Calu3 (cell line): ENCODE data around the gene CIRBP. TPM values are rescaled to one million over a fixed set of nuclear protein-coding genes. Genes with fewer than 3 reads are reported as not detected.

ENCODE experiments used
- BruUV-seq: library from RNA; stranded (reverse); fragments of 400-500 nt; replicated peaks from 2 replicates; lab custom pipeline; 2021; lab: Mats Ljungman, UMichigan
- CTCF ChIA-PET: fragments of 300-600 bp; sonication (Branson Sonifier 250); formaldehyde crosslinking; loops from one replicate; lab custom pipeline; 2022; ENCODE audit warnings: antibody characterized with exemption; lab: Charles Lee
- DNase-seq: peaks from one replicate; pipeline ENCODE4 v3.0.0; 2022
- H3K27ac Mint-ChIP-seq: one replicate; pipeline ENCODE4 v1.8.0; 2022; ENCODE audit warnings: mixed read lengths; ENCODE audit not compliant: unreplicated experiment
- H3K27me3 Mint-ChIP-seq: one replicate; pipeline ENCODE4 v1.8.0; 2022; ENCODE audit warnings: mixed read lengths; ENCODE audit not compliant: unreplicated experiment
- H3K36me3 Mint-ChIP-seq: one replicate; pipeline ENCODE4 v1.8.0; 2022; ENCODE audit warnings: mild to moderate bottlenecking, moderate library complexity, mixed read lengths; ENCODE audit not compliant: insufficient read depth, unreplicated experiment
- H3K4me1 Mint-ChIP-seq: one replicate; pipeline ENCODE4 v1.8.0; 2022; ENCODE audit warnings: mild to moderate bottlenecking, low read depth, mixed read lengths; ENCODE audit not compliant: unreplicated experiment
- H3K4me3 Mint-ChIP-seq: one replicate; pipeline ENCODE4 v1.8.0; 2022; ENCODE audit warnings: mild to moderate bottlenecking, low read depth, moderate library complexity, mixed read lengths; ENCODE audit not compliant: unreplicated experiment
- H3K9me3 Mint-ChIP-seq: one replicate; pipeline ENCODE4 v1.8.0; 2022; ENCODE audit warnings: low read depth, mixed read lengths; ENCODE audit not compliant: unreplicated experiment
- CTCF ChIP-seq: fragments of 200-600 bp; IDR thresholded peaks from one replicate; pipeline ENCODE4 v1.8.0; 2022; ENCODE audit warnings: antibody characterized with exemption; ENCODE audit not compliant: unreplicated experiment
- intact Hi-C: fragments of 100-400 bp; cut with micrococcal nuclease; formaldehyde crosslinking; loops from one replicate; pipeline ENCODE4 v1.10.0; 2022; ENCODE audit not compliant: unreplicated experiment
- total RNA-seq: library from RNA; stranded (reverse); gene quantifications from 2 replicates; pipeline ENCODE4 v1.2.3, GENCODE V29; 2022

CIRBP gene
- total RNA-seq, 1 experiment from 2014 or later: 102 TPM

GRCh38 chr19:1324249-1324805, 55.2 kb downstream of the CIRBP start:
- intact Hi-C loops: no loop called here
- H3K27ac Mint-ChIP-seq: no peak overlapping the region
- CTCF ChIA-PET: no interaction called here

More at GRCh38 chr19:1324249-1324805, 55.2 kb downstream of the CIRBP start:
- BruUV-seq: no TSS peak
- H3K4me3 Mint-ChIP-seq: no peak overlapping the region
- no peaks in the 10 kb centered on the region for H3K4me1 Mint-ChIP-seq
- peaks cover 42% of the 10 kb centered on the region for H3K27me3 Mint-ChIP-seq
- no peaks in the 10 kb centered on the region for H3K36me3 Mint-ChIP-seq
- DNase-seq: no peak
- no peaks in the 10 kb centered on the region for H3K9me3 Mint-ChIP-seq
- TF ChIP-seq CTCF: no peak

Other genes with a start within 250 kb of the CIRBP start
- 129 and 142 TPM in 2 replicates for gene TMEM259, start 248.2 kb upstream of the CIRBP start, total RNA-seq
- gene RNU6-2, start 247.8 kb upstream of the CIRBP start, total RNA-seq: not detected in 2 replicates
- 135 and 151 TPM in 2 replicates for gene CNN2, start 242.7 kb upstream of the CIRBP start, total RNA-seq
- gene ABCA7, start 229.2 kb upstream of the CIRBP start, total RNA-seq: 22.7 and 24.3 TPM in 2 replicates
- 10.4 and 12.0 TPM in 2 replicates for gene ARHGAP45, start 202.2 kb upstream of the CIRBP start, total RNA-seq
- gene POLR2E, start 174.0 kb upstream of the CIRBP start, total RNA-seq: 141 and 144 TPM in 2 replicates
- gene GPX4, start 165.3 kb upstream of the CIRBP start, total RNA-seq: 246 and 251 TPM in 2 replicates
- gene SBNO2, start 95.1 kb upstream of the CIRBP start, total RNA-seq: 84.9 and 97.8 TPM in 2 replicates
- 55.8 and 58.3 TPM in 2 replicates for gene STK11, start 63.6 kb upstream of the CIRBP start, total RNA-seq
- gene CBARP, start 31.3 kb upstream of the CIRBP start, total RNA-seq: 4.2 and 5.7 TPM in 2 replicates
- 86.6 and 91.8 TPM in 2 replicates for gene ATP5F1D, start 27.6 kb upstream of the CIRBP start, total RNA-seq
- gene MIDN, start 20.7 kb upstream of the CIRBP start, total RNA-seq: 61.8 and 72.4 TPM in 2 replicates
- 32.9 and 34.4 TPM in 2 replicates for gene FAM174C, start 6.2 kb downstream of the CIRBP start, total RNA-seq
- 0.90 and 0.95 TPM in 2 replicates for gene EFNA2, start 16.5 kb downstream of the CIRBP start, total RNA-seq
- 60.3 and 67.9 TPM in 2 replicates for gene NDUFS7, start 114.6 kb downstream of the CIRBP start, total RNA-seq
- 14.3 and 19.4 TPM in 2 replicates for gene GAMT, start 132.2 kb downstream of the CIRBP start, total RNA-seq
- 148 and 151 TPM in 2 replicates for gene DAZAP1, start 138.3 kb downstream of the CIRBP start, total RNA-seq
- 628 and 642 TPM in 2 replicates for gene RPS15, start 169.1 kb downstream of the CIRBP start, total RNA-seq
- gene APC2, start 180.8 kb downstream of the CIRBP start, total RNA-seq: 0.12 and 0.44 TPM in 2 replicates
- gene C19orf25, start 209.9 kb downstream of the CIRBP start, total RNA-seq: 33.7 and 33.8 TPM in 2 replicates
- 4.5 and 5.5 TPM in 2 replicates for gene PCSK4, start 221.0 kb downstream of the CIRBP start, total RNA-seq
- gene REEP6, start 221.8 kb downstream of the CIRBP start, total RNA-seq: 13.9 and 16.2 TPM in 2 replicates
- 9.5 and 9.6 TPM in 2 replicates for gene ADAMTSL5, start 243.7 kb downstream of the CIRBP start, total RNA-seq